Liver (tissue), 3 donors: Measurements from ENCODE around the gene CHID1.

Experiments
- GABPA ChIP-seq, 2 donors: IDR thresholded peaks in 1 of 2; conservative IDR thresholded peaks in 1 of 2; 2 replicates each; pipeline ENCODE4 v1.6.1; 2016; ENCODE audit warnings: antibody characterized with exemption in 2 of 2, mild to moderate bottlenecking in 1 of 2, moderate library complexity in 1 of 2
- RAD21 ChIP-seq, 2 donors: IDR thresholded peaks; 2 replicates each; pipeline ENCODE4 v1.6.1; 2016; ENCODE audit warnings: antibody characterized with exemption in 2 of 2, mild to moderate bottlenecking in 2 of 2
- SP1 ChIP-seq: IDR thresholded peaks from 2 replicates; pipeline ENCODE4 v1.6.1; 2018; ENCODE audit warnings: antibody characterized with exemption, mild to moderate bottlenecking
- TAF1 ChIP-seq: conservative IDR thresholded peaks from 2 replicates; pipeline ENCODE4 v1.6.1; 2016; ENCODE audit warnings: antibody characterized with exemption, mild to moderate bottlenecking
- TF ChIP-seq, protein P1 (sequence below): IDR thresholded peaks from 2 replicates; pipeline ENCODE4 v1.6.1; 2016; ENCODE audit warnings: antibody characterized with exemption
- TF ChIP-seq, protein P2 (sequence below): fragments of 150-350 bp; IDR thresholded peaks from 2 replicates; pipeline ENCODE4 v1.5.1; 2017; ENCODE audit warnings: improper control_type of control experiment, low read depth, low read length; ENCODE audit not compliant: missing input control
- TF ChIP-seq, protein P3 (sequence below): IDR thresholded peaks from 2 replicates; pipeline ENCODE4 v1.6.1; 2016; ENCODE audit warnings: antibody characterized with exemption
- donor health status: healthy.
- donor health status: healthy.

DNA sequence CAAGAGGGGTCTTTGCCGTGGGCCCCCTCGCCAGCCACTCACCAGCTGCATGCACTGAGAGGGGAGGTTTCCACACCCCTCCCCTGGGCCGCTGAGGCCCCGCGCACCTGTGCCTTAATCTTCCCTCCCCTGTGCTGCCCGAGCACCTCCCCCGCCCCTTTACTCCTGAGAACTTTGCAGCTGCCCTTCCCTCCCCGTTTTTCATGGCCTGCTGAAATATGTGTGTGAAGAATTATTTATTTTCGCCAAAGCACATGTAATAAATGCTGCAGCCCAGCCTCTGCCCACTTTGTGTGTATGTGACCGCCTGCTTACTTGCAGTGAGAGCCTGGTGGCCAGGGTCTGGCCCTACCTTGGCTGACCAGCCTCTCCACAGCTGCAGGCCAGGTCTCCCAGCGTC is 85.7 kb downstream of the CHID1 start:
- TF ChIP-seq, protein P1, sequence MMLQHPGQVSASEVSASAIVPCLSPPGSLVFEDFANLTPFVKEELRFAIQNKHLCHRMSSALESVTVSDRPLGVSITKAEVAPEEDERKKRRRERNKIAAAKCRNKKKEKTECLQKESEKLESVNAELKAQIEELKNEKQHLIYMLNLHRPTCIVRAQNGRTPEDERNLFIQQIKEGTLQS, result no peak
- TF ChIP-seq, protein P2, sequence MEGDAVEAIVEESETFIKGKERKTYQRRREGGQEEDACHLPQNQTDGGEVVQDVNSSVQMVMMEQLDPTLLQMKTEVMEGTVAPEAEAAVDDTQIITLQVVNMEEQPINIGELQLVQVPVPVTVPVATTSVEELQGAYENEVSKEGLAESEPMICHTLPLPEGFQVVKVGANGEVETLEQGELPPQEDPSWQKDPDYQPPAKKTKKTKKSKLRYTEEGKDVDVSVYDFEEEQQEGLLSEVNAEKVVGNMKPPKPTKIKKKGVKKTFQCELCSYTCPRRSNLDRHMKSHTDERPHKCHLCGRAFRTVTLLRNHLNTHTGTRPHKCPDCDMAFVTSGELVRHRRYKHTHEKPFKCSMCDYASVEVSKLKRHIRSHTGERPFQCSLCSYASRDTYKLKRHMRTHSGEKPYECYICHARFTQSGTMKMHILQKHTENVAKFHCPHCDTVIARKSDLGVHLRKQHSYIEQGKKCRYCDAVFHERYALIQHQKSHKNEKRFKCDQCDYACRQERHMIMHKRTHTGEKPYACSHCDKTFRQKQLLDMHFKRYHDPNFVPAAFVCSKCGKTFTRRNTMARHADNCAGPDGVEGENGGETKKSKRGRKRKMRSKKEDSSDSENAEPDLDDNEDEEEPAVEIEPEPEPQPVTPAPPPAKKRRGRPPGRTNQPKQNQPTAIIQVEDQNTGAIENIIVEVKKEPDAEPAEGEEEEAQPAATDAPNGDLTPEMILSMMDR, result no peak
- TF ChIP-seq GABPA (IDR thresholded peaks at IDR 0.05 in 1 of 2, conservative IDR thresholded peaks at IDR 0.05 in 1 of 2) (no peak), RAD21 (IDR thresholded peaks at IDR 0.05) (no peak), SP1 (no peak), TAF1 (no peak)
- TF ChIP-seq, protein P3, sequence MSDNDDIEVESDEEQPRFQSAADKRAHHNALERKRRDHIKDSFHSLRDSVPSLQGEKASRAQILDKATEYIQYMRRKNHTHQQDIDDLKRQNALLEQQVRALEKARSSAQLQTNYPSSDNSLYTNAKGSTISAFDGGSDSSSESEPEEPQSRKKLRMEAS, result no peak
